ENCODE data around the gene UBXN10. TPM values are rescaled to one million over a fixed set of nuclear protein-coding genes. Genes with fewer than 3 reads are reported as not detected.

The UBXN10 gene
- total and polyA plus RNA-seq, 2 of the 13 experiments (the other 11 are each of a cell fraction or from before 2014, with no cell fraction given), result 0.04 to 0.05 TPM

- Histone ChIP-seq H2AFZ (ENCODE audit: low read length) (no peak overlapping the region), H3K4me1 (ENCODE audit: insufficient read depth, low read length) (no peaks in the 10 kb centered on the region), H3K27ac (ENCODE audit: extremely low read length, insufficient read depth, low read length) (no peak overlapping the region), H3K4me3 (replicated peaks in 1 of 3; ENCODE audit: insufficient read depth in 1 of 3, low read depth in 2 of 3, low read length in 3 of 3) (no peak overlapping the region), H3K27me3 (ENCODE audit: control insufficient read depth in 1 of 2, insufficient read depth in 2 of 2, low read length in 2 of 2) (peaks cover 0 to 27% of the 10 kb centered on the region in 2 experiments; a peak in 2 of 5 replicates), H3K9ac (ENCODE audit: insufficient read depth, low read depth, low read length) (no peak overlapping the region), H3K4me2 (ENCODE audit: low read depth, low read length) (no peak overlapping the region), H4K20me1 (ENCODE audit: insufficient read depth, low read length) (no peaks in the 10 kb centered on the region), H3K36me3 (replicated peaks in 1 of 2; ENCODE audit: control insufficient read depth in 1 of 2, insufficient read depth in 2 of 2, low read length in 2 of 2) (no peaks in the 10 kb centered on the region), H3K9me3 (ENCODE audit: low read length) (no peaks in the 10 kb centered on the region), H3K79me2 (ENCODE audit: insufficient read depth, low read length) (no peaks in the 10 kb centered on the region)
- ChIA-PET CTCF (ENCODE audit: low intra/inter-chr PET ratio, low total read pairs) (no interaction called here), POLR2A (no interaction called here)
- in situ Hi-C loops (cut with HindIII; ENCODE audit: extremely low pct_ligation_motif_present, low pct_unique_long_range_greater_than_20kb), result no loop called here
- intact Hi-C loops (cut with micrococcal nuclease; ENCODE audit: unreplicated experiment), result no loop called here
- TF ChIP-seq SP2 (CRISPR knock-in tag; IDR thresholded peaks at IDR 0.05), result no peak
- no peak for TF ChIP-seq CREB3 (CRISPR knock-in tag; IDR thresholded peaks at IDR 0.05)
- TF ChIP-seq ZFP90 (CRISPR knock-in tag; IDR thresholded peaks at IDR 0.05; ENCODE audit: borderline replicate concordance), result no peak
- no peak for TF ChIP-seq SIX4 (CRISPR knock-in tag; IDR thresholded peaks at IDR 0.05)
- TF ChIP-seq SSRP1 (CRISPR knock-in tag; IDR thresholded peaks at IDR 0.05), result no peak
- TF ChIP-seq SALL1 (CRISPR knock-in tag; IDR thresholded peaks at IDR 0.05), result no peak
- no TSS peak for BruUV-seq (replicated peaks)
- no peak for ATAC-seq
- no peak for DNase-seq (ENCODE audit: low spot score)
- FAIRE-seq, result no peak
- 42% methylated on average over 6 of the region's 6 CpGs for WGBS (ENCODE audit: low lambda C conversion rate)
These were observed 49.1 kb downstream of the UBXN10 start for GRCh38 chr1:20234788-20235535.

DNA sequence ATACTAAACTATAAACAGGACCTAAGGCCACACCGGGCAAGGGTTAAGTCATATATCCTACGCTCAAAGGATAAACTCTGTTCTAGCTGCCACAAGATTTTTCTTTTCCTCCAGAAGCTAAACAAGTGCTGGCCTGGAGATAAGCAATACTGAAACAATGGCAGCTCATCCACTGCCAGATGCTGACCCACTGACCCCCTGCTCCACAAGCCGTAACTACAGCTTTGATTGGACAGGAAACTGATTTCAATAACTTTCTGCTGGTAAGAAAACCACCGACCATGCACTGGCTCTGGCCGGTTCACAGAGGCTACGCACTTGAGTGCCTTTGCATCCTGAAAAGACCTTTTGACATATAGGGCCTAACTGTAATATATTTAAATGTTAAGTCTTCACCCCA, 51.8 kb downstream of the UBXN10 start:
- H2AFZ ChIP-seq (ENCODE audit: low read length), result no peak overlapping the region
- H3K4me2 ChIP-seq (ENCODE audit: low read depth, low read length), result no peak overlapping the region
- 61% methylated on average over 6 of the region's 6 CpGs for WGBS (ENCODE audit: low lambda C conversion rate)
- peaks cover 0 to 18% of the 10 kb centered on the region in 2 experiments; a peak in 2 of 5 replicates for H3K27me3 ChIP-seq (ENCODE audit: control insufficient read depth in 1 of 2, insufficient read depth in 2 of 2, low read length in 2 of 2)
- FAIRE-seq, result no peak
- CTCF ChIA-PET (ENCODE audit: low intra/inter-chr PET ratio, low total read pairs), result no interaction called here
- H3K9ac ChIP-seq (ENCODE audit: insufficient read depth, low read depth, low read length), result no peak overlapping the region
- no peaks in the 10 kb centered on the region for H4K20me1 ChIP-seq (ENCODE audit: insufficient read depth, low read length)
- ATAC-seq, result no peak
- DNase-seq (ENCODE audit: low spot score), result no peak
- no peaks in the 10 kb centered on the region for H3K36me3 ChIP-seq (replicated peaks in 1 of 2; ENCODE audit: control insufficient read depth in 1 of 2, insufficient read depth in 2 of 2, low read length in 2 of 2)
- no peaks in the 10 kb centered on the region for H3K9me3 ChIP-seq (ENCODE audit: low read length)
- TF ChIP-seq TAF15 (IDR thresholded peaks at IDR 0.05; ENCODE audit: low read depth, low read length, poor library complexity, severe bottlenecking) (no peak), ZBTB46 (CRISPR knock-in tag; IDR thresholded peaks at IDR 0.05; ENCODE audit: borderline replicate concordance) (no peak)
- POLR2A ChIA-PET, result no interaction called here
- BruUV-seq (replicated peaks), result no TSS peak
- H3K4me1 ChIP-seq (ENCODE audit: insufficient read depth, low read length), result no peaks in the 10 kb centered on the region
- H3K27ac ChIP-seq (ENCODE audit: extremely low read length, insufficient read depth, low read length), result no peak overlapping the region
- in situ Hi-C loops (cut with HindIII; ENCODE audit: extremely low pct_ligation_motif_present, low pct_unique_long_range_greater_than_20kb) (no loop called here), intact Hi-C loops (cut with micrococcal nuclease; ENCODE audit: unreplicated experiment) (no loop called here)
- H3K4me3 ChIP-seq (replicated peaks in 1 of 3; ENCODE audit: insufficient read depth in 1 of 3, low read depth in 2 of 3, low read length in 3 of 3), result no peak overlapping the region
- H3K79me2 ChIP-seq (ENCODE audit: insufficient read depth, low read length), result no peaks in the 10 kb centered on the region
